HG03103 (cell line): ENCODE data around the gene SERF2.
"Not testable (repeated sequence)": the region's sequence is repeated elsewhere in the genome, so short reads cannot be mapped to it uniquely, and the experiment has no call there.

Source experiments
- ATAC-seq: cut with Tn5 transposase; IDR thresholded peaks from one replicate; pipeline ENCODE4 v1.9.1; 2021; ENCODE audit warnings: low read depth; ENCODE audit not compliant: unreplicated experiment

The SERF2 gene

DNA sequence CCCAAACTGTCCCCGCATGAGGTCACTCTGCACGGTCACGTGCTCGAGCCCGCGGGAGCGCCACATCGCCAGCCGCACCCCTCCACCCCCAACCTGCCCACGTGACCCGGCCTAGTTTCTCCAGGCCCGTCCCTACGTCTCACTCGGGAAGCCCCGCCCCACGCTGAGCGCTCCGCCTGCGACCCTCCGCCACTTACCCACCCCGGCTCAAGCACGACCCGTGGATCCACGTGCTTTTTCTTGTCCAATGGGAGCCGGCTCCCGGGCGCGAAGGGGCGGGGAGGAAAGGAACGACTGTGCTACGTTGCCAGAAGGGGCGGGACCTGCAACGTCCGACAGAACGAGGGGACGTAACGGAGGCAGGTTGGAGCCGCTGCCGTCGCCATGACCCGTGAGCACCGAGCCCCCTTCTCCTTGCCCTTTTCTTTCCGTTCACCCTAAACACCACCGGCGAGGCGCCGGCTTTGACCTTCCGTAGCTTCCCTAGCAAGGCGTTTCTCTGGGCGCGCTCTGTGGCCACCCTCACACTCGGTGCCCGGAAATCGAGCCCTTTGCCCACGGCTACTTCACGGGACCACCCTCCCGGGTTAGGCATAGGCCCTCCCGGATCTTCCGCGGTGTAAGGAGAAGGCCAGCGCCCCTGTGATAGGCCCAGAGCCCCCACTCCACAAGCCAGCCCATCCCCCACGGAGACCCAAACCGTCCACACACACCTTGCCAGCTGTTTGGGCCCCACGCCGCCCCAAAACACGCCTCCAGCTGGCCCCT lies at the start of gene SERF2:
Gene SERF2, plus strand, starts transcription at position 328 of the 768 bp plus-strand sequence. Its CDS starts 57 bp downstream, at position 385.
- peak; percentile 91 for ATAC-seq

DNA sequence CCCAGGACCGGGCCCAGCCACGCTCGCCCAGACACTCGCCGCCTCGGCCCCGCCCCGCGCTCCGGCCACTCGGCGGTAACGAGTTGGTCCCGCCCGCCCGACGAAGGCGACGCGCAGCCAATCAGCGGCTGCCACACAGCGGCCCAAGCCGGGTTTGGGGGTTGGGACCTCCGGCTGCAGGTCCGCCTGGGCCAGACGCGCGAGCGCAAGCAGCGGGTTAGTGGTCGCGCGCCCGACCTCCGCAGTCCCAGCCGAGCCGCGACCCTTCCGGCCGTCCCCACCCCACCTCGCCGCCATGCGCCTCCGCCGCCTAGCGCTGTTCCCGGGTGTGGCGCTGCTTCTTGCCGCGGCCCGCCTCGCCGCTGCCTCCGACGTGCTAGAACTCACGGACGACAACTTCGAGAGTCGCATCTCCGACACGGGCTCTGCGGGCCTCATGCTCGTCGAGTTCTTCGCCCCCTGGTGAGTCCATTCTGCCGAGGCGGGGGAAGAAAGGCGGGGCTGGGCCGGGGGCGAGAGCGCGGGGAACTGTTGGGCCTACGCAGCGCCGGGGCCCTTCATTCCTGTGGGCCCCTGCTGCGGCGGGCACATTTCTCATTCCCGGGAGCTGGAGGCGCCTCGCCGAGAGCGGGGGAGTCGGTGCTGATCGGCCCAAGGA lies 45.7 kb upstream of the SERF2 start, which contains the start of gene PDIA3:
Gene PDIA3, plus strand, starts transcription at position 194 of the 658 bp plus-strand sequence. Its CDS starts 102 bp downstream, at position 296.
- peak; percentile 68 for ATAC-seq

DNA sequence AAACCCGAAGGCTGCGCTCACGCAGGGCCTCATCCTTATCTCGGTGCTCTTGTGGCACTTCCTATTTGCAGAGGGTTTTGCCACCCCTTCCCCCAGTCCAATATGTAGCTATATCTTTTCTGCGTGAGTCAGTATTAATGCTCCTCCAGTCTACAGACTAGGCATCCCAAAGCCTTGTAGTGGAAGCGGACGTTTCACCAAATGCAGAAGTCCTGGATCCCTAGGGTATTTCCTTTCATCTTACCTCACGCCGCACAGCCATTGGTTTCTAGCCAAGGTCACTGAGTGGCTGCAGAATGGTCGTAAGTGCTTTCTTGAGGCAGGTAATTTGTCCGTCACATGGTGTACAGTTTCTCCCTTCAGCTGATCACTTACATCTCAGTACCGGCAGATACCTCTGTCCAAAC lies 45.2 kb upstream of the SERF2 start:
- ATAC-seq, result not testable (repeated sequence)

- ATAC-seq, result no peak
Measured at GRCh38 chr15:43748376-43748775, 43.7 kb upstream of the SERF2 start.

DNA sequence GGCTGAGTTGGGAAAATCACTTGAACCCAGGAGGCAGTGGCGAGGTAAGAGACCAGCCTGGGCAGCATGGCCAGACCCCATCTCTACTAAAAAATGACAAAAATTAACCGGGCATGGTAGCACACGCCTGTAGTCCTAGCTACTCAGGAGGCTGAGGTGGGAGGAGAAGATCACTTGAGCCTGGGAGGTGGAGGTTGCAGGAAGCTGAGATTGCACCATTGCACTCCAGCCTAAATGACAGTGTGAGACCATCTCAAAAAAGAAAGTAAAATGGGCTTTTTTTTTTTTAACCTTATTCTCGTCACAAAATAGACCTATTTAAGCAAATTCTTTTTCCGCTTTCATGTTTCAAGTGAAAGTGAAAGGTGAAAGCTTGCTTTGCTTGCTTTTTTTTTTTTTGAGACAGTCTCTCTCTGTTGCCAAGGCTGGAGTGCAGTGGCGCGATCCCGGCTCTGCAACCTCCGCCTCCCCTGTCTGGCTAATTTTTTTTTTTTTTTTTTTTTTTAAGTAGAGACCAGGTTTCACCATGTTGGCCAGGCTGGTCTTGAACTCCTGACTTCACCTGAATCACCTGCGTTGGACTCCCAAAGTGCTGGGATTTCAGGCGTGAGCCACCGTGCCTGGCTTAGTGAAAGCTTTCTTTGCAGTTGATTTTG lies 42.3 kb upstream of the SERF2 start:
- ATAC-seq, result no peak

DNA sequence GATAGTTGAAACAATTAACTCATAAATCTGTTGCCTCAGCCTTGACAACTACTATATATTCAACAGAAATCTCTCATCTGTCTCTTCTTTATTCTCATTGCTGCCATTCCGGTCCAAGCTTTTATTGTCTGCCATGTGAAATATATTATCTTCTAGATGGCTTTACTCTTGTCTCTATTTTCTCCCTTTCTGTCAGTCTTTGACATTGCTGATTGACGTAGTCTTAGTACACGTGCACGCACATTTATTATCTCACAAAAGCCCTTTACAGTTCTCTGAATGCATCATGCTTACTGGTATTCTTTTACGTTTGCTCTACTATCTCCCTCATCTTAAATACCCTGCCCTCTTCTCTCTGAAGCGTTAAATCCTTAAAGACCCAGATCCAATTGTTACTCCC lies 40.2 kb upstream of the SERF2 start:
- no peak for ATAC-seq

GRCh38 chr15:43762824-43763223 lies 29.3 kb upstream of the SERF2 start:
- no peak for ATAC-seq

- ATAC-seq, result no peak
Measured at GRCh38 chr15:43763819-43764446, 28.2 kb upstream of the SERF2 start.

DNA sequence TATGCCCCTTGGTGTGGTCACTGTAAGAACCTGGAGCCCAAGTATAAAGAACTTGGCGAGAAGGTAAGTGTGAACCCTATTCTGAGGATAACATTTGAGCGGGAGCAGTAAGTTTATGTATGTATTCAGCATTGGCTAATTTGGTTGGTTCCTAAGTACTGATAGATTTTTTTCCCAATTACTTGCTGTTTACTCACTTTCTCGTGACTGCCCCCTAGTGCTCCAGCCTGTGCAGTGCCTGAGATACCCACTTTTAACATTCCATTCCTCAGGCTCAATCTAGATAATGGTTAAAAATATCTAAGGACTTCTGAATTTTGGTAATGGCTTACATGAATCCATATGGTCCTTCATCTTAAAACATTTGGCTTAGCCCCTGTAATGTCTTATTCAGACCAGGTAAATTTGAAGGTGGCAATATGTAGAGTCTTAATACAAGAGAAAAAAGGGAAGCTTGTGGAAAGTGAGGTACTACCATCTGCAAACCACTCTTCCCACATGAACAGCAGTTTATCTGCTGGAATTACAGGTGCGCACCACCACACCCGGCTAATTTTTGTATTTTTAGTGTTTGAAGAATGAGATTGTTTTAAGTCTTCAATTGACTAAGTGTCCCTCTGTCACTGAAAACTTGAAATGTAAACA lies 22.4 kb upstream of the SERF2 start:
- no peak for ATAC-seq

- no peak for ATAC-seq
Measured at GRCh38 chr15:43771816-43772215, 20.3 kb upstream of the SERF2 start.

GRCh38 chr15:43772624-43773023 lies 19.5 kb upstream of the SERF2 start:
- no peak for ATAC-seq

DNA sequence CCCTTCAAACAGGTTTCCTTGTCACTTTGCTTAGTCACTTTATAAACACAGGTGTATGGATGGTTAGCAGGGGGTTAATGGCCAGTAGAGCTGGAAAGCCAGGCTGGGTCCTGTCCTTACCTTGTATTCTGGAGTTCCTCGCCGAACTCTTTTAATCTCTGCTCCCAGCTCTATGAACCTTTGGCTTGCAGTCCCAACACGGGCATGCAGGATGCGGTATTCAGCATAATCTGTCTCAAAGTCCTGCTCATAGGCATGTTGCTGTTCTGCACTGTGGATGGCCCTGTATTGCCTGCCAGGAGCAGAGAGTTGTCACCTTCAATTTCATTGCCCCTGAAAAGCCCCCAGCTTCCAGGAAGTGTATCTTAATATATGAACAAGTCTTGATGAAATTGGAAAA lies 18.1 kb upstream of the SERF2 start:
- ATAC-seq, result no peak

DNA sequence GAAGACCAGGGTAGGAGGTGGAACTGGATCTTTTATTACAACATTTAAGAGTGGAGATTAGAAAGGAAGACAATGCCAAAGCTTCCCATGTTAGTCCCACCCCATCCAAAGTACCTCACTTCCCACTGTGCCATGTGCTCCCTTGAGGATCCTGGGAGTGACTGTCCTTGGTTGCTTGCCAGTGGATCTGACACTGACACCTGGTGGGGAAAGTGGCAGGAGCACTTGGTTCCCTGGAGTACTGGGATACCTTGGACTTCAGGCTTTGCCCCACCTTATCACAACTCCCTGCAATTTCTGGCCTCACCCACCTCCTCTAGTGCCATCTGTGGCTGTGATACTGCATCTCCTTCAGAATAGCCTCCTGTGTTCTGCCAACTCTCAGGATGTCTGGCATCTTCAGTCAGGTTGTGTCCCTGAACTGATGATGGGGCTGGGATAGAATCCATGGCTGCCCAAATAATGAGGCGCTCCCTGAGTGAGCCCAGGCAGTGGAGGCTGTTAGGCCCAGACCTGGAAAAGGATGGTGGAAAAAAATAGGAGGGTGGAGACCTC lies 16.6 kb upstream of the SERF2 start:
- ATAC-seq, result no peak

DNA sequence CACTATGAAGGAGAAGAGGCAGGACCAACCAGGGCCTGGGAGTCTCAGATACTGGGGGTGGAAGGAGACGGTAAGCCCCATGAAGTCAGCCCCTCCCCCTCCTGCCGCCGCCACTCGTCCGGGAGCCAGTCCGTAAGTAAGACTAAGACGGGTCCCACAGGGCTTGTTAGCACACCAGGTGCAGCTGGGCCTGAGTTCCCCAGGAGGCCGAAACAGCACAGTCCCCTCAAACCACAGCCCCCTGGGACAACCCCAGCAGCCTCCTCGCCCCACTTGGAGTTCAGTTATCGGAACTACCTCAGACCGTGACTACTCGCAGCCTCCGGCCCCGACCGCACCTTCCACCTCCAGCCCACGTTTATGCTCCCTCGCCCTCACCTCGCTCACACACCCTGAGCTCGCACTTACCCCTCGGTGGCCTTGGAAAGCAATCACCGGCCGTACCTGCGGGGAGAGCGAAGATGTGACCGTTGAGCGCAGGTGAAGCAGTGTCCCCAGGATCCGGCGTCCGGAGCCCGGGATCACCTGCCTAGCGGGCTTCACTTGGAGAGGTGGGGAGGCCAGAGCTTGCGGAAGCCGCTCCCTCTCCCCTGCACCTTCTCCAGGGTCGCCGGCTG lies 15.9 kb upstream of the SERF2 start:
- no peak for ATAC-seq

DNA sequence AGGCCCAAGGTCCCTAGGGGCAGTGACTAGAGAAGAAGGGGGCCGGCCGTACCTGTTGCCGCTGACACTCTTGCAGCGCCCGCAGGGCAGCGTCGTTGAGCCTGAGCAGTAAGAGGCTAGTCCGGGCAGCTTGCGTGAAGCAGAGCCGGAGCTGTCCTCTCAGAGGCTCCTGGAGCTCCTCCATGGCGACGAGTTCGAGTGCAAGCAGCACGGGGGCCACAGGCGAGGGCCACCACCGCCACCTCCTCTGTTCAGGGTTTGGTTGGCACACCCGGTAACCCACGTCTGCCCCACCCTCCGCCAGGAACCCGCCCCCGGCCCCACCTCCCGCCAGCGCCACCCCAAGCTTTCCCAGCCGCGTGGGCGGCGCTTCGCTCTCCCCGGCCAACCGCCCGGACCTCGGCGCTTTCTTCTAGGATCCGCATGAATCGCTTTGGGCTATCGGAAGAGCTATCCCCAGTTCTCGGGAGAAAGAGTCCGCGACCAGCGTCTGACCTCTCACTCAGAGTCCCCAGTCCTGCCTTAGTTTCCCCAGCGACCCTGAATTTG lies 15.3 kb upstream of the SERF2 start, which contains the start of gene ELL3:
Gene ELL3, minus strand, starts transcription at position 249 of the 549 bp plus-strand sequence. Its CDS starts 65 bp downstream, at position 184.
- no peak for ATAC-seq

- ATAC-seq, result no peak
Measured at GRCh38 chr15:43777267-43777914, 14.7 kb upstream of the SERF2 start.

GRCh38 chr15:43779016-43779415 lies 13.1 kb upstream of the SERF2 start:
- ATAC-seq, result no peak

DNA sequence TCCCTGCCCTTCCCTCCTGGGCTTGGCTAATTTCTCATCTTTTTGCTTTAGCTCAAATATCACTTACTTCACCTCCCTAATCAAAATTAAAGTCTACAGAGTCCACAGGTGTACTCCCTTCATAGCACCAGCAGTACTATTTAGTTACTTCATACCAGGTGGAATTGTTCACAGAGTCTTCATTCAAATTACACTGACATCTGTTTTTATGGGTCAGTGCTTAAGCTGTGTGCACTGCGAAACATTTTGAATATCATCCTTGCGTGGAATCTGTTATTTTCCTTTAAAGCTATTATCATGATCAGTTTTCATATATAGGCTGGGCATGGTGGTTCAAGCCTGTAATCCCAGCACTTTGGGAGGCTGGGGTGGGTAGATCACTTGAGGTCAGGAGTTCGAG lies 2.7 kb upstream of the SERF2 start:
- ATAC-seq, result no peak
